ENCODE data around the gene PARD6B. TPM values are rescaled to one million over a fixed set of nuclear protein-coding genes. Genes with fewer than 3 reads are reported as not detected.

Gene PARD6B
- total and polyA plus RNA-seq, 2 of the 13 experiments (the other 11 are each of a cell fraction or from before 2014, with no cell fraction given), result 6.9 to 22.2 TPM

- TF ChIP-seq KDM4B (CRISPR knock-in tag; IDR thresholded peaks at IDR 0.05) (no peak; the same call in 1 of the 2 replicates), ZZZ3 (CRISPR knock-in tag; IDR thresholded peaks at IDR 0.05; ENCODE audit: borderline replicate concordance) (no peak), ZNF276 (CRISPR knock-in tag; IDR thresholded peaks at IDR 0.05; ENCODE audit: low read depth) (peak; percentile 84), NR2F2 (IDR thresholded peaks at IDR 0.05; ENCODE audit: borderline replicate concordance, low read depth) (peak; percentile 24; the same call in 1 of the 2 replicates), ZNF407 (CRISPR knock-in tag; IDR thresholded peaks at IDR 0.05; ENCODE audit: not compliant biosample characterization) (peak; percentile 99), ZNF780A (CRISPR knock-in tag; IDR thresholded peaks at IDR 0.05) (0 out of 2 replicates have a peak, but pooled peaks have one; percentile 35), U2AF1 (optimal IDR thresholded peaks at IDR 0.05; ENCODE audit: low read depth, low read length) (no peak), ZBTB7B (CRISPR knock-in tag; IDR thresholded peaks at IDR 0.05) (no peak; the same call in 1 of the 2 replicates), SMAD9 (CRISPR knock-in tag; IDR thresholded peaks at IDR 0.05) (peak; percentile 78; the same call in 1 of the 2 replicates), SATB2 (CRISPR knock-in tag; IDR thresholded peaks at IDR 0.05) (no peak; the same call in 1 of the 2 replicates), ZNF724P (CRISPR knock-in tag; IDR thresholded peaks at IDR 0.05; ENCODE audit: borderline replicate concordance) (peak; percentile 57; the same call in 1 of the 2 replicates), TRIM24 (CRISPR knock-in tag; IDR thresholded peaks at IDR 0.05) (no peak), BORCS8-MEF2B (CRISPR knock-in tag; IDR thresholded peaks at IDR 0.05) (peak; percentile 18; the same call in 1 of the 2 replicates), NKX3-1 (CRISPR knock-in tag; IDR thresholded peaks at IDR 0.05) (0 out of 2 replicates have a peak, but pooled peaks have one; percentile 93), MTF2 (CRISPR knock-in tag; IDR thresholded peaks at IDR 0.05; ENCODE audit: borderline replicate concordance) (no peak; the same call in 1 of the 2 replicates), GPN1 (CRISPR knock-in tag; IDR thresholded peaks at IDR 0.05; ENCODE audit: borderline replicate concordance) (no peak), ELF3 (CRISPR knock-in tag; IDR thresholded peaks at IDR 0.05) (peak; percentile 78; the same call in 1 of the 2 replicates), ZNF430 (CRISPR knock-in tag; IDR thresholded peaks at IDR 0.05) (peak; percentile 30), ZNF33B (CRISPR knock-in tag; IDR thresholded peaks at IDR 0.05) (peak; percentile 74; the same call in 1 of the 2 replicates)
These were observed at the start of gene PARD6B (continued) for GRCh38 chr20:50731055-50731929.

Measured in HepG2 (cell line).